K562 (cell line): ENCODE data around the gene LAT. TPM values are rescaled to one million over a fixed set of nuclear protein-coding genes. Genes with fewer than 3 reads are reported as not detected.
"Not testable (repeated sequence)": the region's sequence is repeated elsewhere in the genome, so short reads cannot be mapped to it uniquely, and the experiment has no call there.

Experiments
- ATAC-seq: fragments of 200-7000 bp; cut with Tn5 transposase; 3 replicates; pipeline ENCODE4 v1.9.1; 2020; ENCODE audit warnings: moderate library complexity
- BruUV-seq: library from RNA; stranded (reverse); fragments of 400-500 nt; replicated peaks from 2 replicates; lab custom pipeline; 2021; lab: Mats Ljungman, UMichigan
- CTCF ChIA-PET: fragments of 300-600 bp; formaldehyde crosslinking; extraction: SDS; loops from one replicate; lab custom pipeline; 2021; ENCODE audit warnings: low intra/inter-chr PET ratio; lab: Yijun Ruan, JAX
- POLR2A ChIA-PET: fragments of 300-600, 350-650 bp; sonication (Branson Sonifier 250); formaldehyde crosslinking; extraction: SDS; loops from one replicate; lab custom pipeline; 2021; ENCODE audit warnings: antibody characterized with exemption, inconsistent platforms; lab: Yijun Ruan, JAX
- DNase-seq, 4 experiments: peaks; one replicate each; pipeline versions ENCODE4 v3.0.0 to v3.0.0-alpha.2; 2011 to 2018; ENCODE audit warnings: low spot score in 3 of 4, mixed read lengths in 3 of 4; ENCODE audit errors: extremely low read depth in 1 of 4
- FAIRE-seq: peaks from 2 replicates; lab custom pipeline; 2011; peaks lifted over from hg19 to GRCh38; lab: Jason Lieb, UNC
- H2AFZ ChIP-seq: 2 replicates; pipeline ENCODE4 v1.6.0; 2011; ENCODE audit warnings: low read depth, low read length, control low read depth, inconsistent platforms
- H3K27ac ChIP-seq: fragments of 200-600 bp; 3 replicates; pipeline ENCODE4 v1.8.0; 2011; ENCODE audit warnings: low read depth, mild to moderate bottlenecking, control low read depth, inconsistent platforms, low read length, moderate library complexity, mixed read lengths; ENCODE audit errors: extremely low read depth
- H3K27me3 ChIP-seq, 2 experiments: fragments of 300-600 bp in 1 of 2; 2 replicates in 1 of 2; 3 replicates in 1 of 2; pipeline versions ENCODE4 v1.6.0 to v1.8.0; 2011; ENCODE audit warnings: inconsistent platforms in 2 of 2, low read length in 2 of 2, mild to moderate bottlenecking in 1 of 2, mixed read lengths in 1 of 2, moderate library complexity in 1 of 2; ENCODE audit not compliant: control insufficient read depth in 2 of 2, insufficient read depth in 2 of 2
- H3K36me3 ChIP-seq: fragments of 300-600 bp; 3 replicates; pipeline ENCODE4 v1.8.0; 2011; ENCODE audit warnings: mild to moderate bottlenecking, low read length, inconsistent platforms; ENCODE audit not compliant: control insufficient read depth, insufficient read depth
- H3K4me1 ChIP-seq, 2 experiments: fragments of 200-600 bp in 1 of 2; replicated peaks in 1 of 2; 2 replicates in 1 of 2; 3 replicates in 1 of 2; pipeline versions ENCODE4 v1.5.1 to v1.8.0; 2011; ENCODE audit warnings: inconsistent platforms in 2 of 2, low read length in 2 of 2, mild to moderate bottlenecking in 1 of 2, mixed read lengths in 1 of 2, moderate library complexity in 1 of 2; ENCODE audit not compliant: control insufficient read depth in 2 of 2, insufficient read depth in 2 of 2
- H3K4me2 ChIP-seq: 2 replicates; pipeline ENCODE4 v1.6.1; 2011; ENCODE audit warnings: low read length, control low read depth, inconsistent platforms, mixed read lengths; ENCODE audit not compliant: insufficient read depth
- H3K4me3 ChIP-seq: fragments of 200-600 bp; sonication (generic), shearing (Covaris generic); 2 replicates; pipeline ENCODE4 v1.5.1; 2016; ENCODE audit warnings: control low read depth, inconsistent platforms
- H3K79me2 ChIP-seq: fragments of 200-600 bp; 3 replicates; pipeline ENCODE4 v1.8.0; 2011; ENCODE audit warnings: low read length, inconsistent platforms; ENCODE audit not compliant: control insufficient read depth, insufficient read depth
- H3K9ac ChIP-seq, 2 experiments: 2 replicates each; pipeline versions ENCODE4 v1.6.0 to v1.6.1; 2011; ENCODE audit warnings: low read depth in 2 of 2, low read length in 2 of 2, control low read depth in 1 of 2, inconsistent platforms in 1 of 2, mild to moderate bottlenecking in 1 of 2, mixed read lengths in 1 of 2; ENCODE audit not compliant: insufficient read depth in 1 of 2
- H3K9me1 ChIP-seq: one replicate; pipeline ENCODE4 v1.6.0; 2011; ENCODE audit warnings: inconsistent platforms, mild to moderate bottlenecking, low read length, moderate library complexity; ENCODE audit not compliant: control insufficient read depth, insufficient read depth
- H3K9me3 ChIP-seq: replicated peaks from 2 replicates; pipeline ENCODE4 v1.5.1; 2011; ENCODE audit warnings: low read depth, low read length, inconsistent platforms; ENCODE audit not compliant: control insufficient read depth, insufficient read depth
- H4K20me1 ChIP-seq: replicated peaks from 2 replicates; pipeline ENCODE4 v1.6.1; 2011; ENCODE audit warnings: low read length, inconsistent platforms, mixed read lengths; ENCODE audit not compliant: control insufficient read depth, insufficient read depth
- ARHGAP35 ChIP-seq: fragments of 450-650 bp; IDR thresholded peaks from 2 replicates; pipeline ENCODE4 v1.6.1; 2018; ENCODE audit not compliant: partially characterized antibody
- BCOR ChIP-seq: fragments of 450-650 bp; IDR thresholded peaks from 2 replicates; pipeline ENCODE4 v1.6.1; 2016
- WGBS: fragments of 100-300 bp; shearing (Covaris generic); methylation state at CpG from one replicate; pipeline ENCODE4 v1.1.6; 2016; ENCODE audit warnings: low coverage, mixed read lengths; ENCODE audit not compliant: insufficient coverage; ENCODE audit errors: missing lambda C conversion rate; 5-methylcytosine and 5-hydroxymethylcytosine counted together
- in situ Hi-C: fragments of 300-500 bp; cut with MboI; formaldehyde crosslinking; loops from 4 replicates; pipeline ENCODE4 v1.15.0; 2018; ENCODE audit warnings: inconsistent platforms, mixed read lengths
- intact Hi-C: fragments of 100-400 bp; cut with micrococcal nuclease; formaldehyde crosslinking; loops from 2 replicates; pipeline ENCODE4 v1.14.2; 2022
- polyA plus RNA-seq, 8 experiments: library from polyadenylated mRNA; depleted of rRNA in 4 of 8; stranded (reverse) in 5 of 8; unstranded in 3 of 8; fragments of >200 nt; fragmentation: Nextera tagmentation in 2 of 8; fragmentation: Illumina TruSeq in 1 of 8; extraction: Ambion mirVana in 2 of 8; extraction: Trizol in 1 of 8; gene quantifications; 2 replicates each; pipeline versions ENCODE4 v1.2.1 to v1.2.3, GENCODE V29; 2011 to 2014; ENCODE audit warnings: inconsistent platforms in 1 of 8, missing spikeins in 1 of 8
- total RNA-seq, 7 experiments: library from RNA; depleted of rRNA in 6 of 7; stranded (reverse); fragments of >200 nt in 6 of 7; fragmentation: Illumina TruSeq in 2 of 7; extraction: Trizol in 2 of 7; gene quantifications; 2 replicates each; pipeline versions ENCODE4 v1.2.1 to v1.2.3, GENCODE V29; 2011 to 2021; ENCODE audit warnings: low replicate concordance in 1 of 7

The LAT gene
- total and polyA plus RNA-seq, 9 of the 15 experiments (the other 6 are each of a cell fraction or from before 2014, with no cell fraction given) = 0.40 to 4.2 (median 1.3) TPM

DNA sequence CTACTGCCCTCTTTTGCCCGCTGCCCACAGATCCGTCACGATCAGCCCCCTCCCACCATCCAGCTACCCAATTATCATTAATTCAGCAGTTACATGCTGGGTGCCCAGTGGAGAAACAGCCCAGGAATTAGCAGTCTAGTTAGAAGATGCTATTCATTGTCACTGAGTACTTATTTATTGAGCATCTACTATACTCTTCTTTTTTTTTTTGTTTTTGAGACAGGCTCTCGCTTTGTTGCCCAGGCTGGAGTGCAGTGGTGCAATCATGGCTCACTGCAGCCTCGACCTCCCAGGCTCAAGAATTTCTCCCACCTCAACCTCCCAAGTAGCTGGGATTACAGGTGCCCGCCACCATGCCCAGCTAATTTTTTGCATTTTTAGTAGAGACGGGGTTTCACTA lies 45.0 kb upstream of the LAT start:
- POLR2A ChIA-PET = interaction anchor here (0.6 kb wide), 1 partner anchor 90 kb away, joined by 3 read pairs; no protein-coding TSS in a partner anchor
- H3K4me2 ChIP-seq, DNase-seq, H4K20me1 ChIP-seq, H3K27me3 ChIP-seq, BruUV-seq, H2AFZ ChIP-seq, CTCF ChIA-PET, H3K9ac ChIP-seq, H3K9me3 ChIP-seq, H3K4me3 ChIP-seq, FAIRE-seq, ATAC-seq, H3K79me2 ChIP-seq, H3K36me3 ChIP-seq, H3K9me1 ChIP-seq, H3K27ac ChIP-seq: not testable (repeated sequence)
- WGBS = 65% methylated on average over 7 of the region's 7 CpGs
- intact Hi-C loops (loop anchor here (5.0 kb wide), 1 partner anchor 58 kb away; no protein-coding TSS in a partner anchor), in situ Hi-C loops (loop anchor here (25.0 kb wide), 1 partner anchor 503 kb away; no protein-coding TSS in a partner anchor)
- peaks cover 8 to 35% of the 10 kb centered on the region in 2 experiments; a peak in 4 of 5 replicates for H3K4me1 ChIP-seq
- 0 out of 2 replicates have a peak, but pooled peaks have one; percentile 45 for TF ChIP-seq BCOR

GRCh38 chr16:28943281-28943680 lies 41.6 kb upstream of the LAT start:
- peaks cover 6 to 15% of the 10 kb centered on the region in 2 experiments; a peak in 4 of 5 replicates for H3K4me1 ChIP-seq
- no peak for ATAC-seq

More at GRCh38 chr16:28943281-28943680, 41.6 kb upstream of the LAT start:
- intact Hi-C loops = no loop called here
- no peaks in the 10 kb centered on the region for H3K27me3 ChIP-seq
- FAIRE-seq = no peak
- H4K20me1 ChIP-seq = no peaks in the 10 kb centered on the region
- peak overlapping the region; percentile 63; the same call in 1 of the 2 replicates for H2AFZ ChIP-seq
- peak overlapping the region in 1 of 2 experiments; percentile 33; a peak in 1 of 4 replicates for H3K9ac ChIP-seq
- ChIA-PET POLR2A (interaction anchor here (0.6 to 1.8 kb wide), 4 partner anchors 15 to 84 kb away, joined by 3 to 4 read pairs (median 4); partner anchors contain the start of gene RABEP2), CTCF (interaction anchor here (0.5 kb wide), 1 partner anchor 18 kb away, joined by 3 read pairs; no protein-coding TSS in a partner anchor)
- no peak overlapping the region for H3K4me2 ChIP-seq
- no TSS peak for BruUV-seq
- H3K27ac ChIP-seq = no peak overlapping the region
- in situ Hi-C loops = loop anchor here (25.0 kb wide), 1 partner anchor 506 kb away; no protein-coding TSS in a partner anchor
- TF ChIP-seq ARHGAP35 = no peak
- no peak for DNase-seq
- no peaks in the 10 kb centered on the region for H3K36me3 ChIP-seq
- no peak overlapping the region for H3K4me3 ChIP-seq
- no peaks in the 10 kb centered on the region for H3K9me1 ChIP-seq
- H3K9me3 ChIP-seq = no peaks in the 10 kb centered on the region
- H3K79me2 ChIP-seq = no peaks in the 10 kb centered on the region
